HG03378 (cell line): Measurements from ENCODE around the gene ZBTB25.

Experiments used
- ATAC-seq: cut with Tn5 transposase; IDR thresholded peaks from one replicate; pipeline ENCODE4 v1.9.1; 2021; ENCODE audit warnings: mild to moderate bottlenecking, moderate library complexity; ENCODE audit not compliant: unreplicated experiment

The ZBTB25 gene, protein sequence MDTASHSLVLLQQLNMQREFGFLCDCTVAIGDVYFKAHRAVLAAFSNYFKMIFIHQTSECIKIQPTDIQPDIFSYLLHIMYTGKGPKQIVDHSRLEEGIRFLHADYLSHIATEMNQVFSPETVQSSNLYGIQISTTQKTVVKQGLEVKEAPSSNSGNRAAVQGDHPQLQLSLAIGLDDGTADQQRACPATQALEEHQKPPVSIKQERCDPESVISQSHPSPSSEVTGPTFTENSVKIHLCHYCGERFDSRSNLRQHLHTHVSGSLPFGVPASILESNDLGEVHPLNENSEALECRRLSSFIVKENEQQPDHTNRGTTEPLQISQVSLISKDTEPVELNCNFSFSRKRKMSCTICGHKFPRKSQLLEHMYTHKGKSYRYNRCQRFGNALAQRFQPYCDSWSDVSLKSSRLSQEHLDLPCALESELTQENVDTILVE

DNA sequence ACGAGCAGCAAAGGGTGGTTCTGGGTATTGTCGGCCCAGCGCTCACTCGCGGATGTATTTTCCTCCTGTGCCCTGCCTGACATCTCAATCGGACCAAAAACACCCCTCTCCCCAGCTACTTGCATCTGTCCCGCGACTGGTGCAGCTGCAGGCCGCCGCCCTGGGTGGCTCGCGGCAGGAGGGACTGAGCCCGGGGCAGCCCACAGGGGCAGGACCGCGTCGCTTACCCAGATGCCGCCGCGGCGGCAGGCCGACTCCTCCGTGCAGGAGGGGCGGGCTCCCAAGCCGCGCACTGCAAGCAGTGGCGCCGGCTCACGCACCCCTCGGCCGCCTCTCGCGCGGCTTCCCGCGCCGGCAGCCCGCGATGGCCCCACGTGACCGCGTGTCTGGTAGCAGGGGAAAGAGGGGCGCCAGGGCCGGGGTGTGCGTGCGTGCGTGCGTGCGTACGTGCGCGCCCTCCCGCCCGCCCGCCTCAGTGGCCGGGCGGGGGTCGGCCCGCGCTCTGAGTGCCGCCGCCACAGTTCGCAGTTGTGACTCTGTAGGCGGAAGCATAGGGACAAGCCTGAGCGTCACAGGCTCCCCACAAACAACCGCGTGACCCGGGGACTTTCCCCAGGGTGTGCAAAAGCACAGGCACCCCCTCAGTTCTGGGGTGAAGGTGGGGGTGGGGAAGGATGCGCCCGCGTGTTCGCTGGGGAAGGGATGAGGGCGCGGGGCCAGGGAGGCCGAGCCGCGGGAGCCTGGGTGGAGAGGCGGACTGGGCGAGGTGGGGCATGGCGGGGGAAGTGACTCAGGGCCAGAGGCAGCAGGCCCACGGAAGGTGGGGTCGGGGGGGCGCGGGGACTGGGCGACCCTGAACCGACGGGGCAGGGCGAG is at the start of gene ZBTB25:
Gene ZBTB25 (minus strand): TSS at position 405 of the 876 bp plus-strand sequence. CDS start 13,305 bp downstream, outside the sequence.
- ATAC-seq = peak; percentile 61

DNA sequence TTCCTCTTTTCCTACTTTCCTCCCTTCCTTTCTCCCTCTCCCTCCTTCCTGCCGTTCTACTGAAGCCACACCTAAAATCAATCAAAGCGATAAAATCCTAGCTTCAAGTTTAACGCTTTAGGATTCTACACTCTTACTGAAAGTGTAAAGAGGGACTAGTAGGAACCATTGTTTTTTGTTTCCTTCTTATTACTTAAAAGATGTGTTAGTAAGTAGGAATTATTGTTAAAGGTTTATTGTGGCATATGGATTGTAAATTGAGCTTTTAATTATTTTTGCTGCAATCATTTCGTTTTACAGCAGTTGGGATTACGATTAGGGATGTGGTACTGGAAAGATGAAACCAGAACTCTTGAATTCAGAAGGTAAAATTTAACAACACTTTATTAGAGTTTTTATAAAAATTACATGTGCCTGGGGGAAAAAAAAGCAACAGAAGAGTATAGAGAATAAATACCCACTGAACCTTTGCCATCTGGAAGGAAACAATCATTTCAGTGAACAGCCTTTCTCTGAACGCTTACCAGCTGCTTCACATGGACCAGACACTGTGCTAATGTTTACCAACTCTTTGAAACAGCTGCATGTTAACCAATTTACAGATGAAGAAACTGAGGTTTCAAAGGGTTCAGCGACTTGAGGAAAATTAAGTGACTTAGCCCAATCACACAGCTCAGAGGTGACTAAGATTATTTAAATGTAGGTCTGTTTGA is 47.1 kb upstream of the ZBTB25 start:
- ATAC-seq = no peak

DNA sequence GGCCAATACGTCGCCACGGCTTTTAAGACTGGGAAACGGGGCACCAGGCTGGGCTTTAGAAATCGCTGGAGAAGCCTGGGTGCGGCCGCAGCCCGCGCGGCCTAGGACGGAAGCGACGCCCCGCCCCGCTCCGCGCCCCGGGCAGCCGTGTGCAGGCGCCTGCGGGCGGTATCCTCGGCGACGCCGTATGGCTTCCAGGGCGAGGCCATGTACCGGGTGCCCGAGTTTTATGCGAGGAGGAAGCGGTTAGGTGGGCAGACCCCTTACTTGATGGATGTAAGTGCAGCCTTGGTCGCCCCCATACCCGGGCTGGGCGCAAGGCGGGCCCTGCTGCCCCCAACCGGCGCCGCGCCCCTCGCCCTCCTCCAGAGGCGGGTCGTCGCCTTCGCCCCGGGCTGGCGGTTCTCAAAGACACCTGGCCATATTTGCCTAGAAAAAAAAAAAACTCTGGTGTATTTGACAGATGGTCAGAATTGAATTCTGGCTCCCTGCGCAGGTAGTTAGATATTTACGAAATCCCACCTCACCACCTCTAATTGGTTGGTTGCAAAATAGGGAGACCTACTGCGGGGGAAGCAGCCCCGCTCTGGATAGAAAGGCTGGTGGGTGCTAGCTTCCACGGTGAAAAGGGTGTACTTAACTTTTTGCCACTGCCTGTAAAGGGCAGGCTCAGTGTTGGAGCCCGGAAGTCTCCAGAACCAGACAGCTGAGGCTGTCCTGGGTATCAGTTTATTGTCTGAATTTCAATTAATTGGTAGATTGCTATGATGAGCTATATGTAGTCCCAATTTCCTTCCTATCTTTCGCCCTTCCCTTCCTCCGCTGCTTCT is 46.4 kb upstream of the ZBTB25 start, which contains the start of gene PPP1R36:
Gene PPP1R36 (plus strand): TSS at position 171 of the 830 bp plus-strand sequence. CDS start 37 bp downstream, at position 208.
- no peak for ATAC-seq

DNA sequence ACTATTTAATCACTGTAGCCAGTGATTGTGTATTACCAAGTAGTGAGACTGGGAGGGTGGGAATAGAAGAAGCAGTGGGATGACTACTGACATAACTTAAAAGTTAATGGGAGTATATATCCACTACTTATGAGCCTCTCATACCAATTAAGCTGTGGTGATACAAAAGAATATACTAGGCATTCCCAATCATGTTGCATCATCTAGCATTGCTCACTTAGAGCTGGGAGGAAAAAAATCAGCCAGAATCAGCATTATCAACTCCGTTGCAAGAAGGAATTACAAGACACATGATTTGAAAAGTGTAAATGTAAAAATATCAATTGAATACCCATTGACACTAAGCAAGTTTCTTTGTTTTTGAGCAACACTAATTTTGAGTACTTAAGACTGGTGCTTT is 45.4 kb upstream of the ZBTB25 start:
- no peak for ATAC-seq

DNA sequence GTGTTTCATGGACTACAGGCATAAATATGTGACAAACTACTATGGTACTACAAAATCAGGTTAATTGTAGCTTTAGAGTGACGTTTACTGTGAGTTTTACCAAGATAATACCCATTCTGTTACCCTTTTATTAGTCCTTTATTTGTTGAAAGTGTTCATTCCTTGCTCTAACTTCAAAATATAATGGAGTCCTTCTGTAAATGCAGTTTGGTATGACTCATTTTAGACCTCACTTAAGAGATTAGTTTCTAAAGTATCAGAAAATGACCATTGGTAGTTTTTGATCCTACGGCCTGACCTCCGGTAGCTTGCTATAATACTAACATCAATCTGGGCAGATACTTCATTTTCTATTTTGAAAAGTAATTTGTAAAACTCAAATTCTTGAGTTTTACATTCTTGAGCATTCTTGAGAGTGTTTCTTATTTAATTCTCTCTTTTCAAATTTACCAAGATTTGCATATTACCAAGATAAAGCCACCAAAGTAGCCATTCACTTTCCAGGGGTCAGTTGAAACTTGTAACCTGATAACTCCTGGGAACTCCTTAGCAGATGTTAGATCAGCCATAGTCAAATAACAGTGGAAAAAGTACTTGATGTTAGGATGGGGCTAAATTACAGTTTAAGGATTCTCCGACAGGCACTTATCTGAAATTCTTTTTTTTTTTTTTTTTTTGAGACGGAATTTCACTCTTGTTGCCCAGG is 41.1 kb upstream of the ZBTB25 start:
- ATAC-seq = no peak

DNA sequence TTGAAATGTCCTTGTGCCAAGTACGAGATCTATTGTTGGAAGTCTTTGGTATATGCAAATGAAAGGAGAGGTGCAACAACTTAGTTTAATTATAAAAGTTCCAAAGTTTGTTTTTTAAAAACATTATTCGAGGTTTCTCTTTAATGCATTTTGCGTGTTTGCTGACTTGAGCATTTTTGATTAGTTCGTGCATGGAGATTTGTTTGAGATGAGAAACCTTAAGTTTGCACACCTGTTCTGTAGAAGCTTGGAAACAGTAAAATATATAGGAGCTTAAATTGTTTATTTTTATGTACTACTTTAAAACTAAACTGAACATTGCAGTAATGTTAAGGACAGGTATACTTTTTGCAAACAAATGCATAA is 39.2 kb upstream of the ZBTB25 start:
- no peak for ATAC-seq

DNA sequence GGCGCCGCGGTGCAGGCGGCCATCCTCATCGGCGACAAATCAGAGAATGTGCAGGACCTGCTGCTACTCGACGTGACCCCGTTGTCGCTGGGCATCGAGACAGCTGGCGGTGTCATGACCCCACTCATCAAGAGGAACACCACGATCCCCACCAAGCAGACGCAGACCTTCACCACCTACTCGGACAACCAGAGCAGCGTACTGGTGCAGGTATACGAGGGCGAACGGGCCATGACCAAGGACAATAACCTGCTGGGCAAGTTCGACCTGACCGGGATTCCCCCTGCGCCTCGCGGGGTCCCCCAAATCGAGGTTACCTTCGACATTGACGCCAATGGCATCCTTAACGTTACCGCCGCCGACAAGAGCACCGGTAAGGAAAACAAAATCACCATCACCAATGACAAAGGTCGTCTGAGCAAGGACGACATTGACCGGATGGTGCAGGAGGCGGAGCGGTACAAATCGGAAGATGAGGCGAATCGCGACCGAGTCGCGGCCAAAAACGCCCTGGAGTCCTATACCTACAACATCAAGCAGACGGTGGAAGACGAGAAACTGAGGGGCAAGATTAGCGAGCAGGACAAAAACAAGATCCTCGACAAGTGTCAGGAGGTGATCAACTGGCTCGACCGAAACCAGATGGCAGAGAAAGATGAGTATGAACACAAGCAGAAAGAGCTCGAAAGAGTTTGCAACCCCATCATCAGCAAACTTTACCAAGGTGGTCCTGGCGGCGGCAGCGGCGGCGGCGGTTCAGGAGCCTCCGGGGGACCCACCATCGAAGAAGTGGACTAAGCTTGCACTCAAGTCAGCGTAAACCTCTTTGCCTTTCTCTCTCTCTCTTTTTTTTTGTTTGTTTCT is 38.6 kb upstream of the ZBTB25 start:
- no peak for ATAC-seq

DNA sequence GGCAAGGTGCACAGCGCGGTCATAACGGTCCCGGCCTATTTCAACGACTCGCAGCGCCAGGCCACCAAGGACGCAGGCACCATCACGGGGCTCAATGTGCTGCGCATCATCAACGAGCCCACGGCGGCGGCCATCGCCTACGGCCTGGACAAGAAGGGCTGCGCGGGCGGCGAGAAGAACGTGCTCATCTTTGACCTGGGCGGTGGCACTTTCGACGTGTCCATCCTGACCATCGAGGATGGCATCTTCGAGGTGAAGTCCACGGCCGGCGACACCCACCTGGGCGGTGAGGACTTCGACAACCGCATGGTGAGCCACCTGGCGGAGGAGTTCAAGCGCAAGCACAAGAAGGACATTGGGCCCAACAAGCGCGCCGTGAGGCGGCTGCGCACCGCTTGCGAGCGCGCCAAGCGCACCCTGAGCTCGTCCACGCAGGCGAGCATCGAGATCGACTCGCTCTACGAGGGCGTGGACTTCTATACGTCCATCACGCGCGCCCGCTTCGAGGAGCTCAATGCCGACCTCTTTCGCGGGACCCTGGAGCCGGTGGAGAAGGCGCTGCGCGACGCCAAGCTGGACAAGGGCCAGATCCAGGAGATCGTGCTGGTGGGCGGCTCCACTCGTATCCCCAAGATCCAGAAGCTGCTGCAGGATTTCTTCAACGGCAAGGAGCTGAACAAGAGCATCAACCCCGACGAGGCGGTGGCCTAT is 37.8 kb upstream of the ZBTB25 start:
- ATAC-seq = no peak

DNA sequence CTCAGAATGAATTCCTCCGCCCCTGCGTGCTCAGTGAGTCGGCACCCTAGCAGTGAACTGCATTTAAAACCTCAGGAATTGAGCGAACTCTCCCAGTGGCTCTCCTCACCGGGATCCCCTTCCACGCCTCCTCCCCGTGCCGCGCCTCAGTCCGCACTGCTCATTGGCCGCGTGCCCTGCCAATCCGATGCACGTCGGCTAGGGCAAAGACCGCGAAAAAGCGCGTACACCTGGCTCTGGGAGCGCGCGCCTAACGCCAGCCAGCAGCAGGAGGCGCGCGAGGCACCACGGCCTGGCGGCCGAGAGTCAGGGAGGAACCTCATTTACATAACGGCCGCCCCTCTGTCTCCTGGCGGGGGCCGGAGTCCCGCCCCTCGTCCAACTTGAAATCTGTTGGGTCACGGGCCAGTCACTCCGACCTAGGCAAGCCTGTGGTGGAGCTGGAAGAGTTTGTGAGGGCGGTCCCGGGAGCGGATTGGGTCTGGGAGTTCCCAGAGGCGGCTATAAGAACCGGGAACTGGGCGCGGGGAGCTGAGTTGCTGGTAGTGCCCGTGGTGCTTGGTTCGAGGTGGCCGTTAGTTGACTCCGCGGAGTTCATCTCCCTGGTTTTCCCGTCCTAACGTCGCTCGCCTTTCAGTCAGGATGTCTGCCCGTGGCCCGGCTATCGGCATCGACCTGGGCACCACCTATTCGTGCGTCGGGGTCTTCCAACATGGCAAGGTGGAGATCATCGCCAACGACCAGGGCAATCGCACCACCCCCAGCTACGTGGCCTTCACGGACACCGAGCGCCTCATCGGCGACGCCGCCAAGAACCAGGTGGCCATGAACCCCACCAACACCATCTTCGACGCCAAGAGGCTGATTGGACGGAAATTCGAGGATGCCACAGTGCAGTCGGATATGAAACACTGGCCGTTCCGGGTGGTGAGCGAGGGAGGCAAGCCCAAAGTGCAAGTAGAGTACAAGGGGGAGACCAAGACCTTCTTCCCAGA is 36.9 kb upstream of the ZBTB25 start, which contains the start of gene HSPA2:
Gene HSPA2 (plus strand): TSS at position 534 of the 995 bp plus-strand sequence. CDS start 109 bp downstream, at position 643.
- peak; percentile 91 for ATAC-seq

DNA sequence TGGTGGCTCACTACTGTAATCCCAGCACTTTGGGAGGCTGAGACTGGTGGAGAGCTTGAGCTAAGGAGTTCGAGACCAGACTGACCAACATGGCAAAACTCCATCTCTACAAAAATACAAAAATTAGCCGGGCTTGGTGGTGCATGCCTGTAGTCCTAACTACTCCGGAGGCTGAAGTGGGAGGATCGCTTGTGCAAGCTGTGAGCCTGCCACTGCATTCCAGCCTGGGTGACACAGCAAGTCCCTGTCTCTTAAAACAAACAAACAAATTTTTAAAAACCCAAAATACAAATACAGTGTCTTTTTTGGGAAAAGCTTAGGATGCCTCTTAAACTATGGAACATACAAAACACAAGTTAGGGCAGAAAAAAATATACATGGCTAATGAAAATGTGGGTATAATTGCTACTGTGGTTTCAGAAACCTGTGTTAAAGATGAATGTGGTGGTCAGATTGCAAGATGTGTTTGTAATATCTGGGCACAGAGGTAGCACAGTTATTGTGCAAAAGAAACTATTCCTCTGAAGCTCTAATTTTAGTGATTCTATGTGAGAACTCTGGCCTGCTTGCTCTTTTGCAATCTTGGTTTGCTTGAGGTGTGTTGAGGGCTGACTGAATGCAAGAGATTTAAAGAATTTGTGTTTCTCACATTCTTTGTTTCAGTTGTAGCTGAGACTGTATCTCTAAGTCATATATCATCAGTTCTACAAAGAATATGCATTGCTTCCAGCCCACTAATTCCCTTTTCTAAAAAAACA is 33.0 kb upstream of the ZBTB25 start:
- ATAC-seq = no peak

DNA sequence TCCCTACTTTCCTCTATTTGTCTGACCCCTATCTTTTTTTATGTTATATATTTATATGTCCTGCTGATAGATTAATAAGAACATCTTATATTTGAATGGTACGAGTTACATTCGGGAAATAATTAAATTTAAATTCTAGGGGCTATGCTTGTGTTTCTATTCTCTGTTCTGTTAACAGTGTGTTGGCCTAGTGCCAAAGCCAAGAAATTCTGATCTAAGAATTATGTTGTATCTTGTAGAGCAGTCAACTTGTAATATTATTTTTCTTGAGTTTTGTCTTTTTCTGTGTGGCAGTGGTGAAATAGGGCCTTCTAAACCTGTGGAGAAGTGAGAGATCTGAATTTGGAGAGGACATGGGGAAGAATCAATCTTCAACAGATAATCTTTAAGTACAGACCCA is 27.9 kb upstream of the ZBTB25 start:
- ATAC-seq = no peak

DNA sequence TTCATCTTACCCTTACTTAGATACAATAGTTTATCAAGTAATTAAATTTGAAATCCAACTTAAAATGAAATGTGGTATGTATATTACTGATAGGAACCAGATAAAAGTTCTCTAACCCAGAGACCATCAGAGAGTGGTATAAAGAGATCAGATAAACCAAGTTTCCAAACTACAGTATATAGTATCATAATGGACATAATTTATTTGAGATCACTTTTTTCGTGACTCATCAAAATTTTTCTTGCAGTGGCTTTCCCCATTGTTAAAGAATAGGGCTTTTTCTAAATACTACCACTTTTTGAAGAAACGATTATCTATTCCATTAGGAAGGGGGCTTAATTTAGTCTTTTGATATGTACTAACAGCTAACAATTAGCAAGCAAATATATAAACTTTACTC is 21.7 kb upstream of the ZBTB25 start:
- ATAC-seq = no peak

DNA sequence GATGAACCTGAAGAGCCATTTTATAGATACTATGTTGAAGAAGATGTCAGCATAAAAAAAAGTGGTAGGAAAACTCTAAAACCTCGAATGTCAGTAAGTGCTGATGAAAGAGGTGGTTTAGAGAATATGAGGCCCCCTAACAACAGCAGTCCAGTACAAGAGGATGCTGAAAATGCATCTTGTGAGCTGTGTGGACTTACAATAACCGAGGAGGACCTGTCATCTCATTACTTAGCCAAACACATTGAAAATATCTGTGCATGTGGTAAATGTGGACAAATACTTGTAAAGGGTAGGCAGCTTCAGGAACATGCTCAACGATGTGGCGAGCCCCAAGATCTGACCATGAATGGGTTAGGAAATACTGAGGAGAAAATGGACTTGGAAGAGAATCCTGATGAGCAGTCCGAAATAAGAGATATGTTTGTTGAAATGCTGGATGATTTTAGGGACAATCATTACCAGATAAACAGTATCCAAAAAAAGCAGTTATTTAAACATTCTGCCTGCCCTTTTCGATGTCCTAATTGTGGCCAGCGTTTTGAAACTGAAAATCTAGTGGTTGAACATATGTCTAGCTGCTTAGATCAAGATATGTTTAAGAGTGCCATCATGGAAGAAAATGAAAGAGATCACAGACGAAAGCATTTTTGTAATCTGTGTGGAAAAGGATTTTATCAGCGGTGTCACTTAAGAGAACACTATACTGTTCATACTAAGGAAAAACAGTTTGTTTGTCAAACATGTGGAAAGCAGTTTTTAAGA is 19.1 kb upstream of the ZBTB25 start:
- no peak for ATAC-seq

DNA sequence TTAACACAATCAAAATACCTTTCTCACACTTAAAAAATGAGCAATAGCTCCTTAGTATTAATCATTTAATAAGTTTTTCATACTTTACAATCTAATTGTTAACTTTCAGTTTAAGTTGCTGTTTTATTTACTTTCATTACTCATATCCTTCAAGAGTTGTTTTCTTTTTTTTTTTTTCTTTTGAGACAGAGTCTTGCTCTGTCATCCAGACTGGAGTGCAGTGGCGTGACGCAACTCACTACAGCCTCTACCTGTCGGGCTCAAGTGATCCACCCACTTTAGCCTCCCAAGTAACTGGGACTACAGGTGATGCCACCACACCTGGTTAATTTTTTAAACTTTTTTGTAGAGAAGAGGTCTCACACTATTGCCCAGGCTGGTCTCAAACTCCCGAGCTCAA is 17.1 kb upstream of the ZBTB25 start:
- ATAC-seq = no peak

DNA sequence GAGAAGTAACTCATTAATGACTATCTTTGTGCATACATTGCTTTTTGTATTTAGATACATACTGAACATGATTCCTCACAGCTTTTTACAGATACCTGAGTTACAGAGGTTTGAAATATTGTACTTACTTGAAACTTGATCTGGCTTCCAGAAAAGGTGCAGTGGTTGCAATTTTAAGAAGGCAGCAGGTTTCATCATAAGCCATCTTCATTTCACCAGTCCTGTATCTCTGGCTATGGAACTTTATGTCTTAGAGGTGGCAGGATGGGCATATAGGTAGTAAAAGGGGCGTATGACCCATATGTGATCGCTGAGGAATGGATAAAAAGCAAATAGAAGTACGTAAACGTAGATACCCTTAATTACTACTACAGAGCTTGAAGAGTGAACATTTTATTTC is 14.6 kb upstream of the ZBTB25 start:
- no peak for ATAC-seq
